Measurements from ENCODE around the gene ZNF774.

GRCh38 chr15:90364251-90364650, 12.2 kb downstream of the ZNF774 start:
- TF ChIP-seq CTCF (IDR thresholded peaks at IDR 0.05; ENCODE audit: insufficient read depth, low read depth, low read length) = no peak
- TF ChIP-seq EZH2 (IDR thresholded peaks at IDR 0.05; ENCODE audit: insufficient read depth, low read length) = no peak

Measured in astrocyte (in vitro differentiated cells and primary cell).